Dendritic cell treated with granulocyte-macrophage colony-stimulating factor and Interleukin-4, amounts not matched to agents 40 ng/mL and 50 ng/mL, for 4 days (primary cell): ENCODE measurements around the gene SANBR.
A peak's percentile ranks its signal among the peaks of the same experiment; 100 is the strongest.
"Not testable (repeated sequence)": the region's sequence is repeated elsewhere in the genome, so short reads cannot be mapped to it uniquely, and the experiment has no call there.

Experiments used
- H3K27ac Mint-ChIP-seq: one replicate; pipeline ENCODE4 v1.8.0; 2022; ENCODE audit warnings: mild to moderate bottlenecking, mixed read lengths
- H3K27me3 Mint-ChIP-seq: one replicate; pipeline ENCODE4 v1.8.0; 2022; ENCODE audit warnings: mild to moderate bottlenecking, mixed read lengths
- H3K36me3 Mint-ChIP-seq: one replicate; pipeline ENCODE4 v1.8.0; 2022; ENCODE audit warnings: low read depth, mixed read lengths
- H3K4me1 Mint-ChIP-seq: one replicate; pipeline ENCODE4 v1.8.0; 2022; ENCODE audit warnings: low read depth, mixed read lengths
- H3K4me3 Mint-ChIP-seq: one replicate; pipeline ENCODE4 v1.8.0; 2022; ENCODE audit warnings: mild to moderate bottlenecking, moderate library complexity, mixed read lengths
- H3K9me3 Mint-ChIP-seq: one replicate; pipeline ENCODE4 v1.8.0; 2022; ENCODE audit warnings: mixed read lengths
- intact Hi-C: fragments of 100-400 bp; cut with micrococcal nuclease; formaldehyde crosslinking; loops from one replicate; pipeline ENCODE4 v1.15.0; 2022

Gene SANBR

DNA sequence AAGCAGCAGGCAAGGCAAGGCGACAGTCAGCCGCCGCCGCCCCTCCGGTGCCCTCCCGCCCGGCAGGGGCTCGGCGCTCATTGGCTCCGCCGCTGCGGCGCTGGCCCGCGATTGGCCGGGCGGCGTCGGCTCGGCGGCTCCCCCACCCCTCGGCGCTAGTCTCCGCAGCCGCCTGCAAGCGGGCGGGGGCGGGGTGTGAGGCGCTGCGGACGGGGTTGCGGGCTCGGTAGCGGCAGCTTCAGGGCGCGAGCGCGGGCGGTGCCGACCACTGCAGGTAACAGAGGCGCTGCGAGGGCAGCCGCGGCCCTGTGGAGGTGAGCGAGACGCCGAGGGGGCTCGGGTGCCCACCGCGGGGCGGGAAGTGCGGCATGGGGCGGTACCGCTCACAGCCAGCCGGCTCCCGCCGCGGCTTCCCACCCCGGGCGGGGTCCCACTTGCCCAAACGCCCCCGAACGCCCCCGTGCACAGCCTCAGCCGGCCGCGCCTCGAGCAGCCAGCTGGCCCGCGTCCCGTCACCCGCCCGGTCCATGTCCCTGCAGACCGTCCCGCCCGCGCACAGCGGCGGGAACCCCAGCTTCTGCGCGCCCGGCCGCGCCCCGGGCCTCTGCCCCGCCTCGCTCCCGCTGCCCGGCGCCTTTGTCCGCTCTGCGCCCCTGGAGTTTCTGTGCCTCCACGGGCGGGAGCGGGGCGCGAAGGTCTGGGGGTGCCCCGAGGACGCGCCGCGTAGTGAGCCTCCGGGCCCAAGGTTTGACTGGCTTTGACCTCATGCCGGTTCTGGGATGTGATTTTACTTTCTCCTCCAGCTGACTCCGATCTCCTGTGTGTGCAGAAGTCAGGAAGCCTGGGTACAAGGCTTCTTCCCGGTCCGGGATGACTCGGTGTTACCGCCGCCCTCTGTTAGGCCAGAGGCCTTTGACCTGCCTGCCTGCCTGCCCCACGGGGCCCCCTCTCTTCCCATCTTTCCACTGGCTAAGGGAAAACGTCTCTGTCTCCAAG lies at the start of gene SANBR:
TSS of gene SANBR (plus strand) at position 158 of the 996 bp plus-strand sequence. CDS start 4,480 bp downstream, outside the sequence.
- Mint-ChIP-seq H3K36me3 (peaks cover 18% of the 10 kb centered on the region), H3K4me3 (peak within 1 kb of the TSS; percentile 91), H3K27ac (peak within 1 kb of the TSS; percentile 84), H3K27me3 (no peaks in the 10 kb centered on the region), H3K9me3 (no peaks in the 10 kb centered on the region), H3K4me1 (peaks cover 10% of the 10 kb centered on the region)
- intact Hi-C loops, result loop anchor here (5.0 kb wide), 3 partner anchors 49 to 406 kb away; partner anchors contain the start of genes PEX13, PUS10 and USP34

DNA sequence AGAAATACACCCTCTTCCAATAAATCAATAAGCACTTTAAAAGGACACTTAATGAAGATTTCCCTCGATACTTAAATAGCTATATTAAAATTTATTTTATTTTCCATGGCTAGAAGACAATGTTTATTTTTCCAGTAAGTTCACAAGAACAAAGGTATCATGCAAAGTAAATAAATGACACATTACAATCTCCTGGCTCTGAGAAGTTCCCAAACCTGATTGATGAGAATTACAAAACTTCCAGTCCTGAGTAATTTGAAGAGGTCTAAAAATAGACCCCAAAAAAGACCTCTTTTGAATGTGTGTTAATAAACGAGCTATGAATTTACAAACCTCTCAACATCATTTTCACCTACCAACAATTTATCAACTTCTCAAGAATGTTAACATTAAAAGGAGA lies 49.7 kb upstream of the SANBR start:
- no peak overlapping the region for H3K4me3 Mint-ChIP-seq
- peaks cover 16% of the 10 kb centered on the region for H3K4me1 Mint-ChIP-seq
- no peak overlapping the region for H3K27ac Mint-ChIP-seq

DNA sequence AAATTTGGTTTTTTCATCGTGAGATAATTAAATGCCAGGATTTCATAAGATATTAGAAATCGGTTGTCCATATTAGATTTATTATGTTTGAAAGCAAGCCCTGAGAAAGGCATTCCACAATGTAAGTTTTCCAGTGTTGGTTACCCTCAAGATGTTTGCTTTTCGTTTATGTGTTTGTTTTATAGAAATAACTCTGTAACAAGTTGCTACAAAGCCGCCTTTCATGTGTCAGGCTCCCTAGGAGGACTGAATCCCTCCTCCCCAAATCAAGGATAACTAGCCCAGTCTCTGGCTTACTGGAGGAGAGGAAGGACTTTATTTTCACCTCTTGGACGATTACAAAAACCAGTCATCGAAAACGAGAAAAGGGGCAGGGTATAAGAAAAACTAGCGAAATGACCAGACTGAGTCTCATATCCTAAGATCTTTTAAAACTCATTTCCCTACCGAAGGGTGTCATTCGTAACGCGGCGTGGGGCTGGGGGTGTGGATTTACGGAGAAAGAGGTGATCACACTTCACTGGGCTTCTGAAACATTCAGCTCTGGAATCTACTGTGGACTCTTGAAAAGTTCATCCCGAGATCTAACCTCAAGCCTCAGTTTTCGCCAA lies 49.2 kb upstream of the SANBR start:
- Mint-ChIP-seq H3K27me3 (no peaks in the 10 kb centered on the region), H3K4me1 (peaks cover 16% of the 10 kb centered on the region), H3K27ac (peak overlapping the region; percentile 92), H3K36me3 (peaks cover 24% of the 10 kb centered on the region), H3K4me3 (peak overlapping the region; percentile 95), H3K9me3 (no peaks in the 10 kb centered on the region)
- intact Hi-C loops, result loop anchor here (5.0 kb wide), 1 partner anchor 51 kb away; the partner anchor contains the start of gene SANBR

More for the DNA sequence above, 49.7 kb upstream of the SANBR start:
- H3K27me3 Mint-ChIP-seq, result no peaks in the 10 kb centered on the region
- H3K36me3 Mint-ChIP-seq, result peaks cover 19% of the 10 kb centered on the region
- no peaks in the 10 kb centered on the region for H3K9me3 Mint-ChIP-seq
- intact Hi-C loops, result loop anchor here (5.0 kb wide), 1 partner anchor 51 kb away; the partner anchor contains the start of gene SANBR

DNA sequence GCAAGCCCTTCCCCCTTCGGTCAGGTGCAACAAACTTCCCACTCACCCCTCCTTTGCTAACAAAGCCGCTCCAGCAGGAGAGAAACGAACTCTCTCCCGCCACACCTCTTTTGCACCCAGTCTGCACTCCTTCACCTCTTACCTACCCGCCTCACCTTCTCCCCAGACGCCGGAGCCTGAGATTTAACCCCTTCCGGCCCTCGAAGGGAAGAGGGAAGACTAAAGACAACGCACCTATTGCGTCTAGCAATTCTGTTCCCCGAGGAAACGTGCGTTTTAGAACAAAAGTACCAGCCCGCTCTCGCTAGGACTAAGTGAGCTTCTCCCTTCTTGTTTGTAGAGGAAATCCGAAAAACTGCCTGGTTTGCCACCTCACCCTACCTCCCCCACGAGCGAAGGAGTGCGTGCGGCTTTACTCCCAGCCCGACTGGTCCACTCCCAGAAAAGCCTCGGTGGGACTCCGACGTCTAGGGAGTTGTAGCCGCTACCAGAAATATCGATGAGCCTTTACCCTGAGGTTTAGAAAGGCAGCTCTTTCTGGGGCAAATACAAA lies 48.6 kb upstream of the SANBR start:
- peak overlapping the region; percentile 95 for H3K4me3 Mint-ChIP-seq
- peaks cover 16% of the 10 kb centered on the region for H3K4me1 Mint-ChIP-seq
- H3K27ac Mint-ChIP-seq, result peak overlapping the region; percentile 92
- peaks cover 30% of the 10 kb centered on the region for H3K36me3 Mint-ChIP-seq
- no peaks in the 10 kb centered on the region for H3K27me3 Mint-ChIP-seq
- intact Hi-C loops, result loop anchor here (5.0 kb wide), 1 partner anchor 50 kb away; the partner anchor contains the start of gene SANBR
- no peaks in the 10 kb centered on the region for H3K9me3 Mint-ChIP-seq

DNA sequence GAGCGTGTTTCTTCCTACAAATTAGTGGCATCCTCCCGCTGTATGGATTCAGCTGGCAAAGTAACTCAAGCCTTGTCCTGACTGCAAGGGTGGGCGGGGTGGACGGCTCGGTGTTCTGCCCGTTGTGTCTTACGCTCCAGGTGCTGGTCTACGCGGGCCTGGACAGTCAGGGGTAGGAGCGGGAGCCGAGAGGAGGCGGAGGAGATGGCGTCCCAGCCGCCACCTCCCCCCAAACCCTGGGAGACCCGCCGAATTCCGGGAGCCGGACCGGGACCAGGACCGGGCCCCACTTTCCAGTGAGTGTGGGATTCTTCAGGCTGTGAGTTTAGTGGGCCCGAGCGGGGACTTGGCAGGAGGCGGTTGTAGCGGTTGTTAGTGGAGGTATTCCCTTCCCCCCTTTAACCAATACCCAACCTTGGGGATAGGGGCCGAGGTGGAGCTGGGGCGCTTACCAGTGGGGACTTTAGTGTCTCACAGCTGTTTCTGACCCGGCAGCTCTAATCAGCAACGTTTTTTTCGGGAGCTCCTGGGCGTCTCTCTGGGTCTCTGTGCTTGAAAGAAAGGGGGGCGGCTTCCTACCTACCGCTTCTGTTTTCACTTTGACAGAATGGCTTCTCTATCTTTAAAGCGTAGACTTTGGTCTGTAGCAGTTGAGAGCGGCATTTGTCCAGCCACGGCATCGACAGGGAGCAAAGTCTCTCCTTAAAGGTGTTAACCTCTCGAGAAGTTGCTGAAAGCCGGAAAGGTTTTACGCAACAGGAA lies 47.9 kb upstream of the SANBR start, which contains the start of the genes PEX13 and PUS10:
TSS of gene PEX13 (plus strand) at position 165 of the 762 bp plus-strand sequence. CDS start at position 205, 40 bp downstream.
TSS of gene PUS10 (minus strand) at position 700 of the 762 bp plus-strand sequence. CDS start 6,365 bp downstream, outside the sequence.
- H3K9me3 Mint-ChIP-seq, result no peaks in the 10 kb centered on the region
- peak within 1 kb of the TSS; percentile 95 for H3K4me3 Mint-ChIP-seq
- no peaks in the 10 kb centered on the region for H3K27me3 Mint-ChIP-seq
- H3K36me3 Mint-ChIP-seq, result peaks cover 36% of the 10 kb centered on the region
- intact Hi-C loops, result loop anchor here (5.0 kb wide), 1 partner anchor 50 kb away; the partner anchor contains the start of gene SANBR
- H3K27ac Mint-ChIP-seq, result peak within 1 kb of the TSS; percentile 92
- H3K4me1 Mint-ChIP-seq, result peaks cover 16% of the 10 kb centered on the region

DNA sequence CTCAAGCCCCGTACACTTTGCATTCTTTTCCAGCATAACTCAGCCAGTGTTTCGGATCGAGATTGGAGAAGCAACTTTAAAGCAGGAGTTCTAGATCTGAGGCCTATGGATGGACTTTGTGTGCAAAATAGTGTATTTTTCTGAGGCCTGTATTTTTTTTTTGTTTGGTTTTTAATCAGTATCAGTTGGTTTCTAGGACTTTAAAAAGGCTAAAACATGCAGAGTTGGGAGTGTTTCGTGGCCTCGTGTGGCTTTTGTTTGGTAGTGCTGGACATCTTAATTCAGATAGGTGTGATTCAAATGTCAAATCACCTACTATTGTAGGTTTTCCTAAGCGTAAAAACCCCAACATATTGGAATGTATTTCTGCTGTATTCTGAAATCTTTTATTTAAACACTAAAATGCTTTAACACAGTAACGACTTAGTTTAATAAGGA lies 47.3 kb upstream of the SANBR start:
- Mint-ChIP-seq H3K4me3 (peak overlapping the region; percentile 95), H3K4me1 (peaks cover 19% of the 10 kb centered on the region), H3K27ac (peak overlapping the region; percentile 92), H3K27me3 (no peaks in the 10 kb centered on the region), H3K36me3 (peaks cover 37% of the 10 kb centered on the region), H3K9me3 (no peaks in the 10 kb centered on the region)
- intact Hi-C loops, result loop anchor here (5.0 kb wide), 1 partner anchor 49 kb away; the partner anchor contains the start of gene SANBR

DNA sequence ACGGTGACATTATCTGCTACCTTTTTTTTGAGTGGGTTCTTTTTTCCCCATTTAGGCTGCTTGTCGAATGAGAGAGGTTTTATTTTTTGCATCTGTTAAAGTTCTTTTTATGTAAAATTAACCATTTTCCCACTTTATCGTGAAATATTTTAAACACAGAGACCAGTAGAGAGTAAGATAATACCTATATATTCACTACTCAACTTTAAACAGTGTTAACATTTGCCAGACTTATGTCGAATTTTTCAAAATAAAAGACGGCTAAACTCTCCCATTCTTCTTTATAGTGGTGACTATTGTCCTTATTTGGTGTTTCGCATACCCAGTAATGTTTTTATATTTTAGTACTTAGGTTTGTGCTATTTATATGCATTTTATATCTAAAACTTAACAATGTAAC lies 46.9 kb upstream of the SANBR start:
- peak overlapping the region; percentile 6 for H3K4me3 Mint-ChIP-seq
- H3K36me3 Mint-ChIP-seq, result peaks cover 41% of the 10 kb centered on the region
- no peaks in the 10 kb centered on the region for H3K27me3 Mint-ChIP-seq
- no peaks in the 10 kb centered on the region for H3K9me3 Mint-ChIP-seq
- H3K4me1 Mint-ChIP-seq, result peaks cover 24% of the 10 kb centered on the region
- H3K27ac Mint-ChIP-seq, result peak overlapping the region; percentile 92
- intact Hi-C loops, result loop anchor here (5.0 kb wide), 1 partner anchor 49 kb away; the partner anchor contains the start of gene SANBR

DNA sequence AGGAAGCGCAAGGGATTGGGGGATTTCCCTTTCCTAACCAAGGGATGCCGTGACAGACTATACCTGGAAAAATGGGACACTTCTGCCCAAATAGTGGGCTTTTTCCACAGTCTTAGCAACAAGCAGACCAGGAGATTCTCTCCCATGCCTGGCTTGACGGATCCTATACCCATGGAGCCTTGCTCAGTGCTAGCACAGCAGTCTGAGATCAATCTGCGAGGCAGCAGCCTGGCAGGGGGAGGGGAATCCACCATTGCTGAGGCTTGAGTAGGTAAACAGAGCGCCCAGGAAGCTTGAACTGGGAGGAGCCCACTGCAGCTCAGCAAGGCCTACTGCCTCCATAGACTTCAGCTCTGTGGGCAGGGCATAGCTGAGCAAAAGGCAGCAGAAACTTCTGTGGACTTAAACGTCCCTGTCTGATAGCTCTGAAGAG lies 44.4 kb upstream of the SANBR start:
- Mint-ChIP-seq H3K27ac (no peak overlapping the region), H3K27me3 (no peaks in the 10 kb centered on the region), H3K36me3 (peaks cover 56% of the 10 kb centered on the region), H3K9me3 (no peaks in the 10 kb centered on the region), H3K4me3 (no peak overlapping the region), H3K4me1 (peaks cover 29% of the 10 kb centered on the region)
- intact Hi-C loops, result no loop called here

DNA sequence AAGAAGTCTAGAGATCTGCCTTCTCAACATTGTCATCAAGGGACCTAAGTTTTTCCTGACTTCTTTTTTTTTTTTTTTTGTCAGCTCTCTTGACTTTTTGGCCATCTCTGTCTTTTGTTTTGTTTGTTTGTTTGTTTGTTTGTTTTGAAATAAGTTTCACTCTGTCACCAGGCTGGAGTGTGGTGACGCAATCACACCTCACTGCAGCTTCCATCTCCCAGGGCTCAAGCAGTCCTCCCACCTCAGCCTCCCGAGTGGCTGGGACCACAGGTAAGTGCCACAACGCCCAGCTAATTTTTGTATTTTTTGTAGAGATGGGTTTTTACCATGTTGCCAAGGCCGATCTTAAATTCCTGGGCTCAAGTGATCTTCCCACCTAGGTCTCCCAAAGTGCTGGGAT lies 42.0 kb upstream of the SANBR start:
- Mint-ChIP-seq H3K4me1 (peaks cover 38% of the 10 kb centered on the region), H3K36me3 (peaks cover 60% of the 10 kb centered on the region), H3K9me3 (no peaks in the 10 kb centered on the region), H3K27me3 (no peaks in the 10 kb centered on the region), H3K27ac (no peak overlapping the region), H3K4me3 (no peak overlapping the region)
- intact Hi-C loops, result no loop called here

DNA sequence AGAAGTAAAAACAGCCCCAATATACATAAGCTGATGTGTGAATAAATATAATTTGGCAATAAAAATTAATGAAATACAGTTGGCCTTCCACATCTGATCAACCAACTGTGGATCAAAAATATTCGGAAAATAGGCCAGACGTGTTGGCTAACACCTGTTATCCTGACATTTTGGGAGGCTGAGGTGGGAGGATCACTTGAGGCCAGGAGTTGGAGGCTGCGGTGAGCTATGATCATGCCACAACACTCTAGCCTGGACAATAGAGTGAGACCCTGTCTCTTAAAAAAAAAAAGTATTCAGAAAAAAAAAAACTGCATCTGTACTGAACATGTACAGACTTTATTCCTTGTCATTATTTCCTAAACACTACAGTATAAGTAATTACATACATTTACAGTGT lies 36.1 kb upstream of the SANBR start:
- peaks cover 63% of the 10 kb centered on the region for H3K36me3 Mint-ChIP-seq
- H3K27me3 Mint-ChIP-seq, result no peaks in the 10 kb centered on the region
- no peak overlapping the region for H3K4me3 Mint-ChIP-seq
- peaks cover 16% of the 10 kb centered on the region for H3K4me1 Mint-ChIP-seq
- no peak overlapping the region for H3K27ac Mint-ChIP-seq
- H3K9me3 Mint-ChIP-seq, result peaks cover 9% of the 10 kb centered on the region
- intact Hi-C loops, result no loop called here

DNA sequence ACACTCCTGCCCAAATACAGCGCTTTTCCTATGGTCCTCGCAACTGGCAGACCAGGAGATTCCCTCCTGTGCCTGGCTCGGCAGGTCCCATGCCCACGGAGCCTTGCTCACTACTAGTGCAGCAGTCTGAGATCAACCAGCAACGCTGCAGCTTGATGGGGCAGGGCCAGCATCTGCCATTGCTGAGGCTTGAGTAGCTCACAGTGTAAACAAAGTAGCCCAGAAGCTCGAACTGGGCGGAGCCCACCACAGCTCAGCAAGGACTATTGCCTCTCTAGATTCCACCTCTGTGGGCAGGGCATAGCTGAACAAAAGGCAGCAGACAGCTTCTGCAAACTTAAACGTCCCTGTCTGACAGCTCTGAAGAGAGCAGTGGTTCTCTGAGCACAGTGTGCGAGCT lies 31.1 kb upstream of the SANBR start:
- H3K4me3 Mint-ChIP-seq, intact Hi-C loops, H3K27ac Mint-ChIP-seq, H3K27me3 Mint-ChIP-seq, H3K4me1 Mint-ChIP-seq: not testable (repeated sequence)
- Mint-ChIP-seq H3K9me3 (peaks cover 42% of the 10 kb centered on the region), H3K36me3 (peaks cover 51% of the 10 kb centered on the region)

DNA sequence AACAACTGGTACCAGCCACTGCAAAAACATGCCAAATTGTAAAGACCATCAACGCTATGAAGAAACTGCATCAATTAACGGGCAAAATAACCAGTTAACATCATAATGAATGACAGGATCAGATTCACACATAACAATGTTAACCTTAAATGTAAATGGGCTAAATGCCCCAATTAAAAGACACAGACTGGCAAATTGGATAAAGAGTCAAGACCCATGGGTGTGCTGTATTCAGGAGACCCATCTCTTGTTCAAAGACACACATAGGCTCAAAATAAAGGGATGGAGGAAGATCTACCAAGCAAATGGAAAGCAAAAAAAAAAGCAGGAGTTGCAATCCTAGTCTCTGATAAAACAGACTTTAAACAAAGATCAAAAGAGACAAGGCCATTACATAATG lies 29.0 kb upstream of the SANBR start:
- H3K4me3 Mint-ChIP-seq, H3K27ac Mint-ChIP-seq, H3K4me1 Mint-ChIP-seq, H3K27me3 Mint-ChIP-seq, intact Hi-C loops: not testable (repeated sequence)
- Mint-ChIP-seq H3K36me3 (peaks cover 46% of the 10 kb centered on the region), H3K9me3 (peaks cover 42% of the 10 kb centered on the region)

DNA sequence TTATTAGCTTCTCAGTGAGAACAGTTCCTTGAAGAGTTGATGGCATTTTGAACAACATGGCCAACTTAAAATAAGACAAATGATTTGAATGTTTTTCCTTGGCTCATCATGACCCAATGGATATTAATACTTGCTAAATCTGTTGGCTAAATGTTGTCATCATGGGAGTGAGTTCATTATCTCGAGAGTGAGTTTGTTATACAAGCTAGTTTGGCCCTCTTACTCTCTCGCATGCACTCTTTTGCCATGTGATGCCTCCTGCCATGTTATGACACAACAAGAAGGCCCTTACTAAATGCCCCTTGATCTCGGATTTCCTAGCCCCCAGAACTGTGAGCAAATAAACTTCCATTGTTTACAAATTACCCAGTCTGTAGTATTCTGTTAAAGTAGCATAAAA lies 22.9 kb upstream of the SANBR start:
- peaks cover 15% of the 10 kb centered on the region for H3K4me1 Mint-ChIP-seq

More for the DNA sequence above, 22.9 kb upstream of the SANBR start:
- Mint-ChIP-seq H3K9me3 (peaks cover 2% of the 10 kb centered on the region), H3K36me3 (peaks cover 5% of the 10 kb centered on the region), H3K4me3 (no peak overlapping the region), H3K27me3 (no peaks in the 10 kb centered on the region), H3K27ac (no peak overlapping the region)
- intact Hi-C loops, result no loop called here
